Heart left ventricle (tissue), 16 donors: Measurements from ENCODE around the gene C1S. TPM values are rescaled to one million over a fixed set of nuclear protein-coding genes. Genes with fewer than 3 reads are reported as not detected.

Source experiments
- ATAC-seq, 4 donors: fragments of 200-7000 bp; cut with Tn5 transposase; one replicate each; pipeline ENCODE4 v1.9.1; 2020 to 2022; ENCODE audit warnings: moderate library complexity in 4 of 4, mild to moderate bottlenecking in 3 of 4, moderate number of reproducible peaks in 1 of 4
- DNase-seq, 5 donors: peaks; one replicate each; pipeline ENCODE4 v3.0.0-alpha.2; 2020
- H3K27ac ChIP-seq, 12 donors: fragments of 200-600 bp; sonication (generic) in 4 of 12; one replicate each; pipeline versions ENCODE4 v1.5.0 to v1.8.0; 2016 to 2022; ENCODE audit warnings: mild to moderate bottlenecking in 2 of 12
- H3K27me3 ChIP-seq, 9 donors: fragments of 200-600 bp; sonication (generic) in 2 of 9; one replicate each; pipeline versions ENCODE4 v1.5.1 to v1.8.0; 2016 to 2022; ENCODE audit warnings: mild to moderate bottlenecking in 3 of 9
- H3K36me3 ChIP-seq, 9 donors: fragments of 200-600 bp; sonication (generic) in 2 of 9; one replicate each; pipeline versions ENCODE4 v1.5.0 to v1.8.0; 2018 to 2022; ENCODE audit warnings: mild to moderate bottlenecking in 2 of 9
- H3K4me1 ChIP-seq, 12 donors: fragments of 200-600 bp; sonication (generic) in 4 of 12; one replicate each; pipeline versions ENCODE4 v1.5.0 to v1.8.0; 2016 to 2022; ENCODE audit warnings: mild to moderate bottlenecking in 3 of 12
- H3K4me3 ChIP-seq, 12 donors: fragments of 200-600 bp; sonication (generic) in 4 of 12; one replicate each; pipeline versions ENCODE4 v1.5.0 to v1.8.0; 2017 to 2022; ENCODE audit warnings: mild to moderate bottlenecking in 9 of 12, moderate library complexity in 4 of 12
- H3K9me3 ChIP-seq, 12 donors: fragments of 200-600 bp; sonication (generic) in 4 of 12; one replicate each; pipeline versions ENCODE4 v1.5.0 to v1.8.0; 2016 to 2022; ENCODE audit warnings: mild to moderate bottlenecking in 1 of 12
- CTCF ChIP-seq, 12 donors: fragments of 200-600 bp; sonication (generic) in 4 of 12; IDR thresholded peaks; one replicate each; pipeline versions ENCODE4 v1.5.0 to v1.8.0; 2018 to 2022; ENCODE audit warnings: antibody characterized with exemption in 12 of 12, mild to moderate bottlenecking in 5 of 12
- POLR2A ChIP-seq, 2 donors: fragments of 450-650 bp; IDR thresholded peaks; one replicate each; pipeline ENCODE4 v1.6.1; 2017; ENCODE audit warnings: antibody characterized with exemption in 2 of 2, mild to moderate bottlenecking in 2 of 2, moderate library complexity in 2 of 2
- WGBS, 4 donors: extraction: QIAGEN DNeasy Blood & Tissue Kit in 2 of 4; methylation state at CpG; one replicate each; pipeline versions ENCODE4 v1.1.5 to v1.1.7; 2013 to 2018; 5-methylcytosine and 5-hydroxymethylcytosine counted together
- intact Hi-C, 10 donors: fragments of 100-400 bp; cut with DNase I; formaldehyde crosslinking; loops; one replicate each; pipeline versions ENCODE4 v1.11.1 to v1.14.2; 2022
- polyA plus RNA-seq, 2 donors: library from polyadenylated mRNA; stranded (reverse); fragments of 200-250 nt; gene quantifications; one replicate each; pipeline ENCODE4 v1.2.3, GENCODE V29; 2013
- total RNA-seq, 9 donors: library from RNA; depleted of rRNA in 2 of 9; stranded (reverse); fragments of >200 nt in 2 of 9; fragmentation: NEBNext Ultra II Directional in 3 of 9; extraction: Animal tissue kit (Norgen Biotek cat#: 25700) in 3 of 9; gene quantifications; one replicate each; pipeline versions ENCODE4 v1.1.0 to v1.2.4, GENCODE V29; 2016 to 2023
- donor health status: ischemic (EF 13 %, LVEDD 7.1; RV severe dilation, severe dysfunction).
- donor health status: healthy with polysubstance abuse.
- donor health status: DM: no; HTN: yes; CAD: no.
- donor health status: DM: no; HTN: no; CAD: no.
- donor health status: ischemic (EF 25% LVEDD 6.9; RV normal size, moderate dysfunction).
- donor health status: ischemic (EF 25% LVEDD 5.7; RV mildly dilated, moderate dysfunction).
- donor health status: healthy.
- donor health status: DM: yes; HTN: yes; CAD: no.
- donor health status: ischemic (EF 35%, LVEDD 5.7; RV mildly dilated, moderate dysfunction).
- donor health status: nonischemic (EF 11% LVEDD 7.7; RV severe dilation, severe dysfunction).
- donor health status: DM: yes; HTN: yes; CAD: no.
- donor health status: PGD.
- donor health status: ischemic (EF 29% LVEDD 5.4; RV normal size, mild dysfunction).
- donor health status: nonischemic (EF 23%, LVEDD 6.1; RV moderate dilation, normal function).

Gene C1S
- total and polyA plus RNA-seq, 11 donors = 30.1 to 247 (median 60.5) TPM

- 0 to 1% (median 0%) methylated on average over 20 to 77 of the region's 77 CpGs for WGBS, 4 donors
- TF ChIP-seq POLR2A (IDR thresholded peaks at IDR 0.05) (peak in 1 of 2 donors; percentile 76), CTCF (IDR thresholded peaks at IDR 0.05) (peak; percentile 84 to 96 (median 91))
- intact Hi-C loops = loop anchor here in 6 of 10 donors (2.0 to 5.0 kb wide), 9 partner anchors 41 to 94 kb away; partner anchors contain the start of genes EMG1 (in 3 of the 6), PHB2 (in 3 of the 6), C12orf57 (in 1 of the 6) and C1R (in 1 of the 6)
- DNase-seq (peak; percentile 97 to 99 (median 98)), ATAC-seq (peak; percentile 96 to 97 (median 96))
- Histone ChIP-seq H3K27me3 (no peaks in the 10 kb centered on the region), H3K4me1 (peaks cover 0 to 38% (median 19%) of the 10 kb centered on the region in 12 donors), H3K9me3 (no peaks in the 10 kb centered on the region), H3K27ac (peak within 1 kb of the TSS; percentile 48 to 96 (median 94)), H3K4me3 (peak within 1 kb of the TSS; percentile 53 to 96 (median 78)), H3K36me3 (peaks cover 0 to 11% (median 0%) of the 10 kb centered on the region in 9 donors)
Measured at GRCh38 chr12:7018350-7019042, 42.0 kb upstream of the C1S start, which contains the start of gene LPCAT3. TSS of gene LPCAT3 (minus strand) at chr12:7018476. CDS start at chr12:7018424, 52 bp downstream.

- DNase-seq (no peak), ATAC-seq (no peak)
- intact Hi-C loops = loop anchor here in 6 of 10 donors (2.0 to 5.0 kb wide), 9 partner anchors 42 to 93 kb away; partner anchors contain the start of genes EMG1 (in 3 of the 6), PHB2 (in 3 of the 6), C12orf57 (in 1 of the 6) and C1R (in 1 of the 6)
- no peaks in the 10 kb centered on the region for H3K27me3 ChIP-seq
- 1 to 7% (median 4%) methylated on average over 6 of the region's 6 CpGs for WGBS, 4 donors
- H3K4me3 ChIP-seq = peak overlapping the region in 11 of 12 donors; percentile 53 to 96 (median 79)
- H3K27ac ChIP-seq = peak overlapping the region; percentile 48 to 96 (median 94)
- peaks cover 0 to 38% (median 19%) of the 10 kb centered on the region in 12 donors for H3K4me1 ChIP-seq
- no peaks in the 10 kb centered on the region for H3K9me3 ChIP-seq
- peaks cover 0 to 5% (median 0%) of the 10 kb centered on the region in 9 donors for H3K36me3 ChIP-seq
- TF ChIP-seq POLR2A (IDR thresholded peaks at IDR 0.05) = no peak
- peak in 1 of 12 donors; percentile 19 for TF ChIP-seq CTCF (IDR thresholded peaks at IDR 0.05)
Measured at GRCh38 chr12:7019043-7019569, 41.4 kb upstream of the C1S start.

GRCh38 chr12:7021956-7022355, 38.6 kb upstream of the C1S start:
- intact Hi-C loops = no loop called here

More at GRCh38 chr12:7021956-7022355, 38.6 kb upstream of the C1S start:
- Histone ChIP-seq H3K27ac (no peak overlapping the region), H3K36me3 (no peaks in the 10 kb centered on the region), H3K4me3 (no peak overlapping the region), H3K9me3 (no peaks in the 10 kb centered on the region), H3K4me1 (peaks cover 0 to 21% (median 14%) of the 10 kb centered on the region in 12 donors), H3K27me3 (no peaks in the 10 kb centered on the region)
- ATAC-seq (no peak), DNase-seq (no peak)
- 82 to 88% (median 85%) methylated on average over 5 of the region's 5 CpGs for WGBS, 4 donors
- TF ChIP-seq CTCF (IDR thresholded peaks at IDR 0.05) (no peak), POLR2A (IDR thresholded peaks at IDR 0.05) (no peak)
